CD4-positive, alpha-beta T cell treated with Interleukin-2 at 100 ng/mL for 4 hours (primary cell): ENCODE measurements around the gene SCARF1.

Source experiments
- DNase-seq: peaks from one replicate; pipeline ENCODE4 v3.0.0-alpha.2; 2020; ENCODE audit warnings: low spot score

Gene SCARF1

DNA sequence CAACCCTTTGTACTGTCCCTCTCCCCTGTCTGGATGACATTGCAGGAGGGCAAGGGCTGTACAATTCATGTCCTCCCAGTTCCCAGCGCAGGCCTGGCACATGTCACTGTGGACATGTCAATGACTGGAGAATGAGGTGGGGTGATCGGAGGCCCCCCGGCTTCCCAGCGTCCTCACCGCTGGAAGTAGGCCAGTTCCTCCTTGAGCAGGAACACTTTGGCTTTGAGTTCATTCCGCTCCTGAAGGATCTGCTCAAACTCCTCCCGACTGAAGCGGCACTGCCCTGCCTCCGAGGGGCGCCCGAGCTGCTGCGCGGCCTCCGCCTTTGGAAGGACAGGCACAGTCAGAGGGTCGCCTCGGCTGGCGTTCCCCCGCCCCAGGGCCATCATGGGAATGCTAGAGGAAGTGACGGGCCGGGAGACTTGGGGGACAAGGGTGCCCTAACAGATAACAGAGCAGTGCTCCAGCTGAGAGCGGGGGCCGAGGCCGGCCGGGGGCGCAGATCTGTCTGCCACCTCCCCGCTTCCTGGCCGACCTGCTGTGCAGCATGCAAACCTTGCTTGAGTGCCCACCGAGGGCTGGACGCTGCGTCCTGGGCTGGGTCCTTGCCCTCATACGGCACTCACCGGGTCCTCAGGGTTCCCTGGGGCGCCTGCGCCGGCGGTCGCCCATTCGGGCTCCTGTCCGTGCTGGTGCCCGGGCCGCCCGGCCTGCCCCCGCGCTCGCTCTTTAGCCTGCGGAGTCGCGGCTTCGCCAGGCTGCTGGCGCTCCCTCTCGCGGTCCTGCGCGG is 2.8 kb upstream of the SCARF1 start:
- no peak for DNase-seq

DNA sequence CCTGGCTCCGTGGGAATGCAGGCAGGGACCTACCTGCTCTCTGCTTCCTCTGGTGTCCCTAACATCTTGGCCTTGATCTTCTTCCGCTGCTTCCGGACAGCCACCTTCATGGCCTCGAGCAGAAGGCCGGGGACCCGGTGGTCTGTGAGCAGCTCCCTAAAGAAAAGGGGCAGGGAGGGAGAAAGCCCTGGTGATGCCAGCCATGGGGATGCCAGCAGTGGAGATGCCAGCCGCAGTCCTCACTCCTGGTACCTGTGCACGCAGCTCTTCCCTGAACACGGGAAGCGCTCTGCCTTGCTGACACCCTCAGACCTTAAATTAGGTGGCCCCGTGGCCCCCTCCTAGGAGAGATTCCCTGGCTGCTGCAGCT is 2.3 kb upstream of the SCARF1 start:
- no peak for DNase-seq

DNA sequence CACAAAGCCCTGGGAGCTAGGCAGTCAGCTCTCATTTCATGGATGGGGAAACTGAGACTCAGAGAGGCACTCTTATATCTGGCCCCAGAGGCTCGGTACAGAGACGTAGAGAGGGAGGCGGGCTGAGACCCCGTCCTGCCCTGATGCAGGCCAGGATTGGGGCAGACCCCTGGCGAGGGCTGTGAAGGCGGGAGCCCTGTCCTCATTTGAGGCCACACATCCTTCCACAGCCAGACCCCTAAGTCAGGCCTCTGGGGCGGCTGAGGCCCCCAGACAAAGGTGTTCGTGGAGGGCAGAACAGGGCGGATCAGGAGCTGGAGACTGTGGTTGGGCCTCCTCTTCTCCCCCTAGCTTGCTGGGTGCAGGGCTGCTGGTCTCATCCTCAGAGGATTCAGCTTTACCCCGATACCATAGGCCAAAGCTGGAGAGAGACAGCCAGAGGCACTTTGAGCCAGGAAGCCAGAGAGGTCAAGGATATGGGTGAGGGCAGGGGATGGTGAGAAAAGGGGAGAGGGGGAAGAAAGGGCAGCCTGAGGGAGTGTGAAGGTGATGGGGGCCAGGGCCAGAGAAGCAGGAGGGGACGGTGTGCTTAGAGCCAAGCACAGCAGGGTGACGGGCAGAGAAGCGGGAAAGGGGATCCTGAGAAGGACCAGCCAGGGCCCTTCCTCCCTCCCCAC is 805 bp upstream of the SCARF1 start:
- DNase-seq = no peak

DNA sequence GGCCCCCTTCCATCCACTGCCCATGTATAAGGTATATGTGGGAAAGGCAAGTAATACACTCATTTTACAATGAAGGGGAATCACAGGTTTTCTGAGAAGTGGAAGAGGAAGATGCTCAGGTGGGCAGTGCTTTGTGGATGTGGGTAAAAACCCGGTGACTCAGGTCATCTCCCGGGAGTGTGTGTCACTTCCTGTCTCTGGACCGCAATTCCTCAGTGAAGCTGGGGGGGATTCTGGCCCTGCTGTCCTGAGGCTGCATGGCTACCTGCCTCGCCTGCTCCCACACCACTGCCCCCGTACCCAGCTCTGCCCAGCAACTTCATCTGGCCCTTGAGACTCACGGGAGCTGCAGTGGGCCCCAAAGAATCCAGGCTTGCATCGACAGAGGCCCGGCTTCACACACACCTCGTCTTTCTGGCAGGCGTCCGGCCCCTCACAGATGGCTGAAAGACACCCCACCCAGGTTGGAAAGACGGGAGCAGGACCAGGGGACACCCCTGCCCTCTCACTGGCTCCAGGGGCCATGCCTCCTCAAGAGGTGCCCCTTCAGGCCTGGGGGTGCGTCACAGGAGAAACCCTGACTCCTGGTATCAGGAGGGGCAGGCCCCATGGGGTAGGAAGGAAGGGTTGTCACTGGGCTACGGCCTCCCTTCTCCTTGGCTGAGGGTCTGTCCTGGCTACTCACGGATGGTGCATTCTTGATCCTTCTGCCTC is 882 bp downstream of the SCARF1 start:
- DNase-seq = peak; percentile 72

DNA sequence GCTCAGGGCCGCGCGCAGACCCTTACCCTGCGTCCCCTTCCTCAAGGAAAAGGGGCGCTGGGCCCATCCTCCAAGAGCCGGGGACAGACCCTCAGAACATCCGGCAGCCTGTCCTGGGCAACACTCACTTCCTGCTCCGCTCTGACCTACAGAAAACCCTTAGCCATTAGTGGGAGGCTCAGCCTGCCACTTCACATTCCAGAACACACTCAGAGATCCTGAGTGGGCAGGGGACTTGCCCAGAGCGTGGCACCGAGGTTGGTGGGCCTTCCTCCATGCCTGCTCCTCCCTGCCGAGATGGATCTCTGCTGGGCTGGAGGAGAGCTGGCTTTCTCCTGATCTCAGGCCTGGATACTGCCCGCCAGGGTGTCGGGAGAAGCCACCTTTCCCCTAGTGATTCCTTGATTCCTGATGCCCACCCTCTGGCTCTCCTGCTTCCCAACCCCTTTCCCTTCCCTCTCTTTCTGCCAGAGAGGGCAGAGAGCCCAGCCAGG is 1.5 kb downstream of the SCARF1 start:
- DNase-seq = no peak

DNA sequence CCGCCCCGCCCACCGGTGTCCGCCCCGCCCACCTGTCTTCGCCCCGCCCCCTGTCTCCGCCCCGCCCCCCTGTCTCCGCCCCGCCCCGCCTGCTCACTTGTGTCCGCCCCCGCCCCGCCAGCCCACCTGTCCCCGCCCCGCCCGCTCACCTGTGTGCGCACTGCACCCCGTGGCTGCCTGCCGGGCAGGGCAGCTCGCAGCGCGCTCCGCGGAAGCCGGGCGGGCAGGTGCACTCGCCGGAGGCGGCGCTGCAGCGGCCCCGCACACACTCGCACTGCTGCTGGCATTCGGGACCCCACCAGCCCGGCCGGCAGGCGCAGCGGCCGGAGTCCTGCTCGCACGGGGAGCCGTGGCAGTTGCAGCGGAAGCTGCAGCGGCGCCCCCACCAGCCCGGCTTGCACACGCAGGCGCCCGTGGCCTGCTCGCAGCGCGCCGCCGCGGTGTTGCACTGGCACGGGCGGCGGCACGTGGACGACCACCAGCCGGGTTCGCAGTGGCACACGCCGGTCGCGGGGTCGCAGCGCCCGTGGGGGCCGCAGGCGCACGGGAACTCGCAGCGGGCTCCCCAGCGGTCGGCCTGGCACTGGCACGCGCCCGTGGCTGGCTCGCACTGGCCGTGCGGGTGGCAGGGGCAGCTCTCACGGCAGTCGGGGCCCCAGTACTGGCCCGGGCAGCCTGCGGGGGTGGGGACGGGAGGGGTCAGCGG is 2.1 kb downstream of the SCARF1 start:
- DNase-seq = peak; percentile 48

DNA sequence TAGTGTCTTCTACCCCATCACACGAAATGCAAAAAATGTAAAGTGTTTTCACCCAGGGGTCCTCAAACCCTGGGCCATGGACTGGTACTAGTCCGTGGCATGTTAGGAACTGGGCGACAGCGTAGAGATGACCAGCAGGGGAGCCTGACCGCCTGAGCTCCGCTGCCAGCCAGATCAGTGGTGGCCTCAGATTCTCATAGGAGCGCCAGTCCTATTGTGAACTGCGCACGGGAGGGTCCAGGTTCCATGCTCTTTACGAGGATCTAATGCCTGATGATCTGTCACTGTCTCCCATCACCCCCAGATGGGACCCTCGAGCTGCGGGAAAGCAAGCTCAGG is 4.5 kb downstream of the SCARF1 start:
- DNase-seq = no peak

DNA sequence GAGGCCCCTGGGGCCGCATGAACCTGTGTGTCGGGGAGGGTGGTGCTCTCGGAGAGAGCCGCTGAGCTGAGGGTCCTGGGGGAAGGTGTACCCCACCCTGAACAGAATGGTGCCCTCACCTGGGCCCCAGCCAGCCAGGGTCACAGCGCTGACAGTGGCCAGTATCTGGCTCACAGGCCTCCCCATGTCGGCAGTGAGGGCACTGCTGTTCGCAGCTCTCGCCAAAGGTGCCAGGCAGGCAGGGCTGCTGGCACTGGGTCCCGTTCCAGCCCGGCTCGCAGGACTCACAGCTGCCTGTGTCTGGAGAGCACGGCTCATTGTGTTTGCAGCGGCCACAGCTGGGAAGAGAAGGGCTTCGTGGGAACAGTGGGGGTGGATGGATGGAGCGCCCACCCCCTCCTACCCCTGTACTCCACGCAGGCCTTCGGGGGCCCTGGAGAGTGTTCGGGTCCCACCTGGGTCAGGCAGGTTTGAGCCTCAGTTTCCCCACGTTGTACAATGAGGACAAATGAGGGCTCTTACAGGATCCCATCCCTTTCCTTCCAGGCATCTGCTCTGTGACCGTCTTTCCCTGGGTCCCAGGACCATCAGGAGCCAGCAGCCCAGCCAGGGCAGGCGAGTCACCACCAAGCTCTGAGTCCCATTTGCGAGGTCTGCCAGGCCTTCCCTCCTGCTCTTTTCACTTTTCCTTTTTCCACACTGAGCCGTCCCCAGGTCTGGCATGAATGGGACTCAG is 5.0 kb downstream of the SCARF1 start:
- no peak for DNase-seq

DNA sequence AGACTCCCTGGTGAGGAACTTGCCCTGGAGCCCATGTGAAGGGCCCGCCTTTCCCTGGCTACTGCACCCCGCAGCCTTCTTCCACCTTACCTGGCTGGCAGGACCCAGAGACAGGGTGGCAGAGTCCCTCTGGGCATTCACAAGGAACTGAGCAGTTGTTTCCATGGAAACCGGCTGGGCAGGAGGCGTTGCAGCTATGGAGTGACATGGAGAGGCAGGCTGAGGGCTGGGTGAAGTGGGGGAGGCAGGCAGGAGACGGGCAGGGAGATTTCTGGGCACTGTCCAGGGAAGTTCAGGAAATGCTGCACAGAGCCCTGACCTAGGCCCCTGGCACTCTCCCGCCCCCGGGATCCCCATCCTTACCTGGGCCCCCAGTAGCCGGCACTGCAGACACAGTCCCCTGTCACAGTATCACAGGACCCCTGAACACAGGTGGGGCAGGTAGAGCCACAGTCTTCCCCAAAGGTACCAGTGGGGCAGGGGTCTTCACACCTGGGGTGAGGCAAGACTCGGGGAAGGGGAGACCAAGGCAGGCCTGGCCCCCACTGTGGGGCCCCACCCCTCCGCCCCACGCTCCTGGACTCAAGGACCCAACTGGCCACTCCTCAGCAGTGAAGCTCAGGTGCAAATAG is 5.9 kb downstream of the SCARF1 start:
- no peak for DNase-seq

DNA sequence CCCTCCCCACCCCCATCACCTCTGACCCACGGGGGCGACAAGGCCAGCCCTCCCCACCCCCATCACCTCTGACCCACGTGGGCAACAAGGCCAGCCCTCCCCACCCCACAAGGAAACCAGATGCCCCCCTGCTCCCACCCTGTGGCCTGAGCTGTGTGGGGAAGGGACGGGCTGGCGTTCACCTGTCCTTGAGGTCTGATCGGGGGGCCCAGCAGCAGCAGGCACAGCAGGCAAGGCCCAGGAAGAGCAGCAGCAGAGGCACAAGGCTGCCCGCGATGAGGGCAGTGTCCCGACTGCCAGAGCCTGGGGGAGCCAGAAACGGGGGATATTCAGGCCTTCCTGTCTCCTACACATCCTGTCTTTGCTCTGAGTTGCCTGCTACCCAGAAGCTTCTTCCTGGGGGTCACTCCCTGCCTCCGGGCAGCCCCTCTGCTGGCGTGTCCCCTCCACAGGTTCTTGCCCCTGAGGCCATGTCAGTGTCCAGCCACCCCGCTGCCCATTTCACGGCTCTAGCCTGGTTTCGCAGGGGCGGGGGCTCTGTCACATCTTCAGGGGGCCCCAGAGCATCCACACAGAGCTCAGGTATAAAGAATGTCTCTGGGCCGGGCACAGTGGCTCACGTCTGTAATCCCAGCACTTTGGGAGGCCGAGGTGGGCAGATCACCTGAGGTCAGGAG is 6.8 kb downstream of the SCARF1 start:
- DNase-seq = no peak

DNA sequence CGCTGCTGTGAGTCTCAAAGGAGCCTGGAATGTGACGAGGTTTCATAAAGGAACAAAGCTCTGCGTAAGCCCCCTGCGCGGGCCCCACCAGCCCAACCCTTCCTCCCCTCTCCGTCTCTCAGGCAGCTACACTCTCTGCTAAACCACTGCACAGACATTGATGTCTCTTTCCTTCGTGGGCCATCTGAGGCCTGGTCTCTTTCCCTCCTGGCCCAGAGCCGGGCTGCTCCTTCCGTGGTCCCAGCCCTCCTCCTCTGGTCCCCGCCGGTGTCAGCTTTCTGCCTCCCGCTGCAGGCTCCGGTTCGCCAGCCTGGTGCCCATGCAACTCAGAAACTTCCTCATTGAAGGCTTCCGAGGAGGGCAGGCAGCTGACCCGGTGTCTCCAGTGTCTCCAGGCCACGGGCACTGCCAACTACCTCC is 7.4 kb downstream of the SCARF1 start:
- DNase-seq = no peak

DNA sequence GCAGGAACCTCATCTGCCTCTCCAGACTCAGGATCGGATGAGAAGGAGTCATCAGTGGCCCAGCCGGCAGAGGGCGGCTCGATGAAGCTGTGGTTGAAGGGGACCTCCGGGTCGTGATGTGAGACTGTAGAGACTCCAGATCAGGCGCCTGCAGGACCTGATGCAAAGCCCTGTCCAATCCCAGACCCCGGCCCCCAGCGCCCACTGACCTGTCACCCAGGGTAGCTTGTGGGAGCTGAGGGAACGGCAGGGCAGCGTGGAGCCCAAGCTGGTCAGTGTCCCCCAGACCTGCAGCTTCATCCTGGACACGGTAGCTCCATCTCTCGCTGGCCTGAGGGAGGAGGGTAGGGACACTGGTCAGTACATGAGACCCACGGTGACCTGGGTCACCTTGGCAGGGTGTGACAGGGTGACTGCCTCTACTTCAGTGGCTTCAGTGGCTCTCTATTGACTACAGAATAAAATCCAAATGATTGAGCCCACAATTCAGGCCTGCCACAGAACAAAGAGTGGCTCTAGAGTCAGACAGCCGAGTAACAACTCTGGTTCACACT is 8.7 kb downstream of the SCARF1 start:
- no peak for DNase-seq

DNA sequence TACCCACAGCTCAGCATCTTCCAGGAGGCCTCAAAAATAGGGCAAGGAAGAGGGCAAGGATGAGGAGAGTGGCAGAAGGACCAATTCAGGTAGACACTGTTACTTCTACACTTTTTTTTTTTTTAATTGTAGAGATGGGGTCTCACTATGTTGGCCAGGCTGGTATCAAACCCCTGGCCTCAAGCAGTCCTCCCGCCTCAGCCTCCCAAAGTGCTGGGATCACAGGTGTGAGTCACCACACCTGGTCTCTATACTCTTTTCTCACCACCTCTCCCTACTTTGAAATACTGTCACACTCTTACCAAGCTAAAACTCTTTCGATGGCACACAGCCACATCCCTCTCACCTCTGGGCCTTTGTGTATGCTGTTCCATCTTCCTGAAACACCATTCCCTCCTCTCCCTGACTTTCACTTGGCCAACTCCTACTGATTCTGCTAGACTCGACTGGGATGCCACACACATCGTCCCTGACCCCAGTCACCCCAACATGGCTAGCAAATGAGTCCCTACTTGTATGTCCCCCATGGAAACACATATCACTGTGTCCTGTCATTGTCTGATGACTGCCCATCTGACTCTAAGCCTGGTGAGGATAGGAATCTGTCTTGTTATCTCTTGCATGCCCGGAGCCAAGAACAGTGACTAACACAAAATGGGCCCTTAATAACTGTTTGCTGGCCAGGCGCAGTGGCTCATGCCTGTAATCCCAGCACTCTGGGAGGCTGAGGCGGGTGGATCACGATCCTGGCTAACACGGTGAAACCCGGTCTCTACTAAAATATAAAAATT is 9.7 kb downstream of the SCARF1 start:
- DNase-seq = no peak

DNA sequence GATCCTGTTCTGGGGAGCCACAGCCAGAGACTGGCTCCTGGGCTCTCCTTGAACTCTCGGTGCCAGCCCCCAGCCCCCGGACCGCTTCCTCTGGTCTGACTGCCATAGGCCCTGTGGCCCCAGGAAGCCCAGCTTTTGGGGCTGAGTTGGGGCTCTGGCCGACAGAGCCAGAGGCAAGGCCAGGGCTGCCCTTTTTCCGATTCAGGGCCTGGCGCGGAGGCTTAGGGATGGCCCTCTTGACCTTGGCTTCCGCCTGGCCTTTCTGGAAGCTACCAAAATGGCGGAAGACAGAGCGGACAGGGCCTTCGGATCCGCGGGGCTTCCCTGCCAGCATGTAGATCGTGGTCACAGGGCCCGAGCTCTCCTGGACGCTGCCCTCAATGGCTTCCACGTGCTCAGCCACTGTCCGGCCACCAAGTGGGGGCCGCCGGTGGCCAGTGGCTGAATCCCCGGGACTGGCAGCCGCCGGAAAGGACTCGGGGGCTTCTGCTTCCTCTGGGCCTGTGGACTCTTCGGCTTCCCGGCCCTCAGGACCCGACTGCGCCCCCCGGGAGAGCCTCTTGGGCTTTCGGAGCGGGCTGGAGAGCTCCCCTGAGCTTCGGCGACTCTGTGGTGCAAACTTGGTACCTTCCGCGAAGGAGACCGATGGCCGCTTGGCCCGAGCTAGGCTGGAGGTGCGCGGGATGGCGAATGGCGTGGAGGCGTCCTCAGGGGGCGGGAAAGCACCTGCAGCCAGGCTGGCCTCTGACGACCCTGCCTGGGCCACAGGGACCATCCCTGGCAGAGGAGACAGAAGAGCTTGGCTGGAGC is 10.5 kb downstream of the SCARF1 start:
- no peak for DNase-seq

DNA sequence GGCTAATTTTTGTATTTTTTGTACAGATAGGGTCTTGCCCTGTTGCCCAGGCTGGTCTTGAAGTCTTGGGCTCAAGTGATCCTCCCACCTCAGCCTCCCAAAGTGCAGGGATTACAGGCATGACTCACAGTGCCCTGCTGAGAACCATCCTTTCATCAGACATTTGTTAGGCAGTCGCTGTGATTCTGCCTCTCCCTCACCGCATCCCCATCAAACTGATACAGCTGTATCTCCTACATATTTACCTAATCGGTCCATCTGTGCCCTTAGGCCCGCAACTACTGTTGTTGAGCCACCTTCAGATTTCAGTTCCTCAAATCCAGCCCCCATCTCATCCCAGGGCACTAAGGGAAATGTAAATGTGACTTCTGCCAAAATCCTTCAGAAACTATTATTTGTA is 14.9 kb downstream of the SCARF1 start:
- DNase-seq = no peak

DNA sequence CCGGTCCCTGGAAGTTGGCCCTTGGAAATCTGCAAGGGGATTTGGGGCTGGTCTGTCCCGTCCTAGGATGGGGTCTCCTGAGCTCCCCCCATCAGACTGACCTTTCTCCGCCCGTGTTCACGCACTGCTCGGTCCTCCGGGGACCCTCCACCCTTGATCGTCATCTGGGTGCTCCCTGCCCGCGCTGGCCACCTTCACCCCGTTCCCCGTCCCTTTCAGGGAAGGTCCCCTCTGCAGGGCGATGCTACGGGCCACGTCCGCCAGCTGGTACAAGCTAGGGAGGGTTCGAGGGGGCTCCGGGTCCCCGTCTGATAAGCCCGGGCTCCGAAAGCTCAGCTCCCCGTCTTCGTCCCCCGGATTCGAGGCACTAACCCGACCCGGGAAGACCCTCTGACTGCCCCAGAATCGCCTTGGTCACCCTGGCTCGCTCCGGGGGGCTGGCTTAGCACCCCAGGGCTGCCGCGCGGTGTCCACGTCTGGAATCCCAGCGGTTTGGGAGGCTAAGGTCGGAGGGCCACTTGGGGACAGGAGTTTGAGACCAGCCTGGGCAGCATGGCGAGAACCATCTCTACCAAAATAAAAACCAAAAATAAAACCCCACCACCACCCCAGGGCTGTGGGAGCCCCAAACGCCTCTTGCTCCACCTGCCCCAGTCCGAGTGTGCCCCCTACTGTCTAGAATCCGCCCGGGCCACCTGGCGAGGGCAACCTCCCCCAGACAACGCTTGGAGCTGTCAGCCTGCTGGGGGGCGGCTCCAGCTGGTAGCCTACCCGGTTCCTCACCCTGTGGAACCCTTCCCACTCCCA is 15.8 kb downstream of the SCARF1 start:
- DNase-seq = peak; percentile 72

DNA sequence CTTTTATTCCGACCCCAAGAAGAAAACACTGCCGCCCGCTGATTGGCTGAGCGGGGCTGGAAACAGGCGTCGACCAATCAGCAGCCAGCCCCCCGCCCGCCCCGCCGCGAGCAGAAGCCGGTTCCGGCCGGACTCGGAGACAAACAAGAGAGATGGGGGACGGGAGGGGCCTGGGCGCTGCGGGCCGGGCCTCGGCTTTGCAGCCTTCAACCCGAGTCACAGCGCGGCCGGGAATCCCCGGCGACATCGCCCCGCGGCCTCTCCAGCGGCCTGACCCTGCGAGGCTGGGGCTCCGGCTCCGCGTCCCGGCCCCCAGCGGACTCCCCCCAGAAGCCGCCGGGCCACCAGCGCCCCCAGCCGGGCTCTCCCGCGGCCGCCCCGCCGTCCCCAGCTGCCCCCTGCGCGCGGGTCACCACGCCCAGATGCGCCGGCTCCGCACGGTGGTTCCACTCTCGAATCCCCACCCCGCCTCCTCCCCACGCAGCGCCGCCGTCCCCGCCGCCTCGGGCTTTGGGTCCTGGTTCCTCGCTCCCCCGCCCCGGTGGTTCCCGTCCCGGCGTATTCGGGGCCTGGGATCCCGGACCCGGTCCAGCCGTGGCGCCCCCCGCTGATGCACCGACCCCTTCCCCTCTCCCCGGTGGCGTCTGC is 16.6 kb downstream of the SCARF1 start:
- DNase-seq = peak; percentile 94
